Endothelial cell of umbilical vein (primary cell): ENCODE data around the gene RFC3.

Experiments used
- CTCF ChIP-seq, 2 donors: IDR thresholded peaks; 1 replicate in 1 of 2; 2 replicates in 1 of 2; pipeline ENCODE4 v1.5.1; 2011; ENCODE audit warnings: low read length in 2 of 2, mild to moderate bottlenecking in 2 of 2, moderate library complexity in 2 of 2, control low read depth in 1 of 2, inconsistent platforms in 1 of 2, low read depth in 1 of 2; ENCODE audit not compliant: insufficient read depth in 1 of 2; ENCODE audit errors: extremely low read depth in 1 of 2
- EZH2 ChIP-seq: IDR thresholded peaks from 2 replicates; pipeline ENCODE4 v1.6.1; 2012; ENCODE audit warnings: borderline replicate concordance, low read depth, mild to moderate bottlenecking, moderate library complexity, low read length, inconsistent platforms; ENCODE audit not compliant: severe bottlenecking
- FOS ChIP-seq: IDR thresholded peaks from 2 replicates; pipeline ENCODE4 v1.6.1; 2011; ENCODE audit warnings: mild to moderate bottlenecking, low read length, moderate library complexity, borderline replicate concordance; ENCODE audit not compliant: insufficient read depth
- GATA2 ChIP-seq: IDR thresholded peaks from 2 replicates; pipeline ENCODE4 v1.7.0; 2011; ENCODE audit warnings: low read depth, mild to moderate bottlenecking, moderate library complexity, mixed read lengths, low read length; ENCODE audit not compliant: insufficient read length, insufficient read depth
- JUN ChIP-seq: IDR thresholded peaks from 2 replicates; pipeline ENCODE4 v1.6.1; 2011; ENCODE audit warnings: borderline replicate concordance, low read depth; ENCODE audit not compliant: insufficient read length, insufficient read depth
- MYC ChIP-seq: IDR thresholded peaks from one replicate; pipeline ENCODE4 v1.6.1; 2011; ENCODE audit warnings: mild to moderate bottlenecking, low read depth, low read length
- POLR2A ChIP-seq: IDR thresholded peaks from 2 replicates; pipeline ENCODE4 v1.6.1; 2012; ENCODE audit warnings: low read depth, mild to moderate bottlenecking, control low read depth, low read length
- POLR2AphosphoS5 ChIP-seq: IDR thresholded peaks from 2 replicates; pipeline ENCODE4 v1.6.1; 2012; ENCODE audit warnings: low read depth, mild to moderate bottlenecking, control low read depth, low read length, moderate library complexity; ENCODE audit not compliant: insufficient read depth
- TF ChIP-seq, protein P1 (sequence below): IDR thresholded peaks from 2 replicates; pipeline ENCODE4 v1.6.1; 2011; ENCODE audit not compliant: insufficient read depth, insufficient read length

DNA sequence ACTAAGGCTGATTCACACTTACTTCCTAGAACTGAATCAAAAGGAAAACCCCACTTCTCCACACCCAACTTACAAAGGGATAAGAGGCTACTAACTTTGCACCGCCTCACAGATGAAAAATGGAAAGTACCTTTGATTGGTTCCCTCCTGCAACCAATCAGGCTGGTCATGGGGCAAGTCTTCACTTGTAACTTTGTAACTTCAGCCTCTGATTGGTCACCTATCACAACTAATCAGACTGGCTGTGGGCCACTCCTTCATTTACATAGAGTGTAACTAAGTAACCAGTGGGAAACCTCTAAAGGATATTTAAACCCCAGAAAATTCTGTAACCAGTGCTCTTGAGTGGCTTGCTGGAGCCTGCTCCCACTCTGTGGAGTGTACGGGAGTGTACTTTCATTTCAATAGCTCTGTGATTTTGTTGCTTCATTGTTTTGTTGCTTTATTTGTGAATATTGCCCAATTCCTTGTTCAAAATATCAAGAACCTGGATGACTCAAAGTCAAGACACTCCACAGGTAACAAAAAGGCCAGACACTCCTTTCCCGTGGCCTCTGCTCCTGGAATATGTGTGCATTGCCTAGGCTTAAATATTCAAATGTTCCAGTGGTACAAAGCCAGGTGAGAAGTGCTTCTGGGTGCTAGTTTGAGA lies 50.5 kb downstream of the RFC3 start:
- TF ChIP-seq POLR2A, result no peak
- TF ChIP-seq POLR2AphosphoS5, result no peak
- no peak for TF ChIP-seq CTCF (IDR thresholded peaks at IDR 0.05; ENCODE audit: extremely low read depth in 1 of 2, insufficient read depth in 1 of 2, low read depth in 1 of 2, low read length in 2 of 2)
- TF ChIP-seq, protein P1, sequence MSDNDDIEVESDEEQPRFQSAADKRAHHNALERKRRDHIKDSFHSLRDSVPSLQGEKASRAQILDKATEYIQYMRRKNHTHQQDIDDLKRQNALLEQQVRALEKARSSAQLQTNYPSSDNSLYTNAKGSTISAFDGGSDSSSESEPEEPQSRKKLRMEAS, result no peak
- no peak for TF ChIP-seq MYC
- TF ChIP-seq FOS, result no peak
- no peak for TF ChIP-seq JUN
- TF ChIP-seq EZH2, result no peak
- no peak for TF ChIP-seq GATA2
